Measurements from ENCODE around the gene PADI1.

- TF ChIP-seq CTCF (IDR thresholded peaks at IDR 0.05; ENCODE audit: low read depth, low read length), result no peak
- TF ChIP-seq EZH2phosphoT487 (IDR thresholded peaks at IDR 0.05; ENCODE audit: low read depth), result no peak
Observed at GRCh38 chr1:17280436-17280835, 75.5 kb downstream of the PADI1 start.
